HuH-7 (cell line): ENCODE measurements around the gene P2RX3.
"Not testable (repeated sequence)": the region's sequence is repeated elsewhere in the genome, so short reads cannot be mapped to it uniquely, and the experiment has no call there.

Experiments
- DNase-seq: peaks from one replicate; pipeline ENCODE4 v3.0.0; 2011; ENCODE audit warnings: low spot score

P2RX3 gene

DNA sequence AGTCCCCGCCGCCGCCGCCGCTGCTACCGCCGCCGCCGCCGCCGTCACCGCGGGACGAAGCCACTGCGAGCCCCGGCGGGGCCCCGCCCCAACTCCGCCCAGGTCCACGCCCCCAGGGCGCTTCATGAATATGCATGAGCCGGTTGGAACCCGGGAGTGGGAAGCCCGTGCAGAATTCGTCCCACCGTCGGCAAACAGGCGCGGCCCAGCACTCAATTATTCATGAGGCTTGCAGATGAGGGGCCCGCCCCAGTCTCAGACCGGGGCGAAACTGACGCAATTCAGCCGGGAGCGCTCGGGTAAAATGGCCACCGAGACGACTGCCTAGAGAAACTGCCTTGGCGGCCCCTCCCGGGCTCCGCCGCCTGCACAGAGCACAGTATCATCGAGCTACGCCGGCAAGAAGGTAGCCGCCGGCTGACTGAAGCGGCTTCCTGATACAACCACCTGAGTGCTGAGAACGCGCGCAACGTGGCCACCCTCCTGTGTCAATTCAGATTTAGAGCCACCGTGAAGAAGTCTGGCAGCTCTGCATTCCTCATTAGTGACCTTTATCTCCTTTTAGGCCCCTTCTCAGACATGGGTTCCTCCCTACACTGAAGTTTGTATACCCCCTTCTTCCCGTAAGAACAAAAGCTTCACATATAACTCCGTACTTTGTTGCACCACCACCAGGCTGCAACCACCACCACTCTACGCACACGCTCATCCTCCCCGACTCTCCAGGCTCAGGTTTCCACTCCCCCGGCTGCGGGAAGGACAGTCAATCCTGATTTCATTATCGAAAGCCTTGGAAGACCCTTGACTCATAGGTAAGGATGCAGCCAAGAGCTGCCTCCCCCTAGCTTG is 13.0 kb upstream of the P2RX3 start, which contains the start of gene TNKS1BP1:
TNKS1BP1 (minus strand) TSS at position 67 of the 849 bp plus-strand sequence. CDS start 3,067 bp downstream, outside the sequence.
- DNase-seq, result peak; percentile 97

DNA sequence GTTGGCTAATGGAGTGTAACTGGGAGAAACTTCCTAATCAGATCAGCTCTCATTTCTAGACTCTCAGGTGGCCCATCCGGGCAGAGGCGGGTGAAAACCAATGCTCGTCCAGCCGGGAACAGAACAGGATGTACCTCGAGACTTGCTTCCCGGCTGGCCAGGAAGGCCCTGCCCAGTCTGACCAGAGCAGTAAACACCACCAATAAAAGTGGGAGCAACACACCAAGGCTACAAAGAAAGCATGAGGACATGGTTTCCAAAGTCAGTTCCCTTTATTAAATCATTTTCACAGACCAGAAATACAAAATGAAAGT is 12.5 kb upstream of the P2RX3 start:
- peak; percentile 45 for DNase-seq

GRCh38 chr11:57327721-57328120 is 10.4 kb upstream of the P2RX3 start:
- no peak for DNase-seq

DNA sequence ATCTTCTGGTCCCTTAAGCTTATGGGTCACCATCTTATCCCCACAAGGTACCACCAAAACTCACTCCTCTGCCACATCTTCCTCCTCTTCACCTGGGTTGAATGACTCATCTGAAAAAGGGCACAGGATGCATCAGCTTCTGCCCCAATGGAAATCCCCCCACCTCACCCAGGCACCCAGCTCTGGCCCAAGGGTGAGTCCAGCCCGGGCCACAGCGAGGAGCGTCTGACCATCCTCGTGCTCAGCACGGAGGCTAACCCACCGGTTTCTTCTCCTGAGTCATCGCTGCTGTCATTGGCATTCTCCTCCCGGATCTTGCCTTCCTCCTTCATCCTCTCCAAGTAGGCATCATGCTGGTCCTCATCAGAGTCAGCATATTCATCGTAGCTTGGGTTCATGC is 8.1 kb upstream of the P2RX3 start:
- DNase-seq, result no peak

DNA sequence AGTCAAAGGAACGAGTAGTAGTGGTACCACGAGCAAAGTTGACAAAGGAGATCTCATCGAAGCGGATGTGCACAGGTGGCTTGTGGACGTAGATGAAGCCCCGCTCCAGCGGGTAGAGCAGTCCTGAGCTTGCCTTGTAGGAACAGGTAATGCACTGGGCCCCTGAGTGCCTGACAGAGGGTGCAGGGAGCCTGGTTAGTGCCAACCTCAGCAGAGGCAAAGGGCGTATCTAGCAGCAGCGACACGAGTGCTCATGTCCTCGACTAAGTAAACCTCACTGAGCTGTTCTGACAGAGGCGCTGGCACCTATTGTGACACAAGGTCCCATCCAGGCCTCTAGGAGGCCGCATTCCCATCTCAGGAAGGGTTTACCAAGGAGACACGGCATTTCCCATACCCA is 6.4 kb upstream of the P2RX3 start:
- no peak for DNase-seq

GRCh38 chr11:57332694-57333440 is 5.3 kb upstream of the P2RX3 start:
- no peak for DNase-seq

- no peak for DNase-seq
These were observed 3.2 kb upstream of the P2RX3 start for GRCh38 chr11:57335023-57335342.

DNA sequence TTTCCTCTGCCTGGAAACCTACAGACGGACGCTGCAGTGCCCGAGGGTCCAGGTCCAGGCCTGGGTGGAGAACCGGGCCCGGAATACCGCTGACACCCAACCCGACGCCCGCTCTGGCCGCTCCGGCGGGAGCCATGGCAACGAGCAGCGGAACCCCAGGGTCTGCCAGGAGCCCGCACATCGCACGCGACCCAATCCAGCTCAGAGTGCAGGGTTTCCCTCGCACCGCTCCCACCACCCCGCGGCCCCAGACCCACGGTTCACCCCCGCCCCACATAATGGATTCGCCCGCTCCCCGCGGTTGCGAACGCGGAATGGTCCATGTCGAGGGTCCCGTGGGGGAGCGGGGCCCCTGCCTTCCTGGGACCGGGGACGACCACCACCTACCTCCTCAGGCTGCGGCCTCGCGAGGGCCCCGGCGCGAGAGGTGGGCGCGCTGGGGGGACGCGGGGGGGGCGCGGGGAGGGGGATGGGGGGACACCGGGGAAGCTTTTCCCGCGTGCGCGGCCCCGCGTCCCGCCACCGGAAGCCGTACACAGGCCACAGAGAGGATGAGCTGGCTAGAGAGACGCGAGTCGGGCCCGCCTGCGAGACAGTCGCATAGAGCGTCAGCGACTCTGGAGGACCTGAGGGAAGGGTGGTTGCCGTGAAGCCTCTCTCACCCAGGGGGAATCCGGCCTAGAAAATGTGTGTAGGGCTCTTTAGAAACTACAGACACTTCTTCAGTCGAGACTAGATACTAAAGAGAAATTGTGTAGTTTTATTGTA is 2.6 kb upstream of the P2RX3 start, which contains the start of gene SSRP1:
SSRP1 (minus strand) TSS at position 550 of the 768 bp plus-strand sequence. CDS start 771 bp downstream, outside the sequence.
- peak; percentile 80 for DNase-seq

DNA sequence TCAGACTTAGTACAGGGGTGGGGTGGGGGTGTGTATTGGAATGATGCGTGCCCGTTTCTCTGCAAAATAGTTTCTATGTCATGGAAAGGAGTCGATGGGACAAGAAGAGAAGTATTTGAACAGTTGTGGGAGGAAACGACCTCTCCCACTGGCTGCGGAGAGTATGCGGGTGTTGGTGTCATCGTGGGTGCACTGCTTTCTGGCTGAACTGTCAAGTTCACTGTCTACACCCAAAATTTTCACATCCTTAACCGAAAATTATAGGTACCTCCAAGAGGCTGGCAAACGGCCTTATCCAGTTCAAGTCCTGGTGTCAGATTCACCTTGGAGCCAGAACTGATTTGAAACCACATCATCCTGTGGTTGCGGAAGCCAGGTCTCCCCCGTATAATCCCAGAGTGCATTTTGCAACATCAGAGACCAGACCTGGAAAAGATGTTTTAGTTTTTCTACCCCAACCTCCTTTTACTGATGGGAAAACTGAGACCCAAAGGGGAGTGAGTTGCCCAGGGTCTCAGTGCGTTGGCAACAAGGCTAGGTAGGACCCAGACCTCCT is 2.0 kb upstream of the P2RX3 start:
- no peak for DNase-seq

DNA sequence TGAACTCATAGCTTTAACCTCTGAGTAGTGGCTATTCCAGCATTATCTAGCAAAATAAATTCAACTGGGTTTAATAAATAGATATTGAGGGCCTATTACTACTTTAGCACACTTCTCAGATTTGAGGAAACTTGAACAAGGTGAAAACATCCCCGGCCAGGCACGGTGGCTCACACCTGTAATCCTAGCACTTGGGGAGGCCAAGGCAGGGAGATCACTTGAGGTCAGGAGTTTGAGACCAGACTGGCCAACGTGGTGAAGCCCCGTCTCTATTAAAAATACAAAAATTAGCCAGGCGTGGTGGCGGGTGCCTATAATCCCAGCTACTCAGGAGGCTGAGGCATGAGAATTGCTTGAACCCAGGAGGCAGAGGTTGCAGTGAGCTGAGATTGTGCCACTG is 1.3 kb upstream of the P2RX3 start:
- DNase-seq, result not testable (repeated sequence)

DNA sequence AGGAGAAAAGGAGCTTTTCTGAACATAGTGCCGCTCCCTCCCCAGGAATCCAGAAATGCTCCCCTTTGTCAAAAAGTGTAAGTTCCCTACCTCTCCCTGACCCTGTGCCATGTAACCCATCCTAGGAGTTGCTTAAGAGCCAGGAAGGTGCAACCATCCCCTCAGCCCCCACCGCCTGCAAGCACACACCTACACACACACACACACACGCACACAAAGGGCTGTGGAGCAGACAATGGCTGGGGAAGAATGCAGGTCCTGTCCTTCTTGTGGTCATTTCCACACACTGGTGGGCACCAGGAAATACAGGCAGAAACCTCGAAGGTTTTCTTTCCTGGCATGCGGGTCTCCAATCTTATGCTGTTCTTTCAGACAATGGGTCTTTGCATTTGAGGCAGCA is 1.2 kb downstream of the P2RX3 start:
- DNase-seq, result no peak

- DNase-seq, result peak; percentile 69
These were observed 2.0 kb downstream of the P2RX3 start for GRCh38 chr11:57340039-57340615.

DNA sequence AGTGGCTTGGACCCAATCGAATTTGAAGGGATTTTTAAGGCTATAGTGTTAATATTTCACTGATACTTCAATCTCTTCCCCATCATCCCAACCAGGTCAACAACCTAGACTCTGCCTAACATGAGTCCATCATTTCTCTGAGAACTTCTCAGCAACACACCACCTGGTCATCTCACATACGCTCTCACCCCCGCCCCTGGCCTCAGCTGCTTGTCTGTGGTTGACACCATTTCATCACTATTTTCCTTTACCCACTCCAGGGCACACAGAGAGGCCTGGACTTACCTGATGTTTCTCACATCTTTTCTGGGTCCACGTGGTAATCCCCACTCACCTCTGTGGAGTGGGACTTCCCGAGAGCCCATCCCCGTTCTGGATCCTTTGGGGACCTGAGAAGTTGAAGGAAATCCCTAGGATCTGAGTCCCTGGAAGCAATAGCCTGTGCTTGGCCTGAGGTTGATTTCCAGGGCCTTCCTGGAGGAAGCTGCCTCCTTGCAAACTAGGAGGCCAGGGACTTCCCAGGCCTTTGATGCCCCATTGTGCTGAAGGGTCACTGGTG is 3.2 kb downstream of the P2RX3 start:
- DNase-seq, result no peak

GRCh38 chr11:57342702-57343101 is 4.5 kb downstream of the P2RX3 start:
- no peak for DNase-seq

GRCh38 chr11:57343825-57344224 is 5.7 kb downstream of the P2RX3 start:
- no peak for DNase-seq

- DNase-seq, result no peak
These were observed 6.7 kb downstream of the P2RX3 start for GRCh38 chr11:57344826-57345225.

- peak; percentile 66 for DNase-seq
These were observed 7.5 kb downstream of the P2RX3 start for GRCh38 chr11:57345555-57346211.

- DNase-seq, result no peak
These were observed 9.2 kb downstream of the P2RX3 start for GRCh38 chr11:57347336-57347735.

- DNase-seq, result no peak
These were observed 9.9 kb downstream of the P2RX3 start for GRCh38 chr11:57348052-57348451.

DNA sequence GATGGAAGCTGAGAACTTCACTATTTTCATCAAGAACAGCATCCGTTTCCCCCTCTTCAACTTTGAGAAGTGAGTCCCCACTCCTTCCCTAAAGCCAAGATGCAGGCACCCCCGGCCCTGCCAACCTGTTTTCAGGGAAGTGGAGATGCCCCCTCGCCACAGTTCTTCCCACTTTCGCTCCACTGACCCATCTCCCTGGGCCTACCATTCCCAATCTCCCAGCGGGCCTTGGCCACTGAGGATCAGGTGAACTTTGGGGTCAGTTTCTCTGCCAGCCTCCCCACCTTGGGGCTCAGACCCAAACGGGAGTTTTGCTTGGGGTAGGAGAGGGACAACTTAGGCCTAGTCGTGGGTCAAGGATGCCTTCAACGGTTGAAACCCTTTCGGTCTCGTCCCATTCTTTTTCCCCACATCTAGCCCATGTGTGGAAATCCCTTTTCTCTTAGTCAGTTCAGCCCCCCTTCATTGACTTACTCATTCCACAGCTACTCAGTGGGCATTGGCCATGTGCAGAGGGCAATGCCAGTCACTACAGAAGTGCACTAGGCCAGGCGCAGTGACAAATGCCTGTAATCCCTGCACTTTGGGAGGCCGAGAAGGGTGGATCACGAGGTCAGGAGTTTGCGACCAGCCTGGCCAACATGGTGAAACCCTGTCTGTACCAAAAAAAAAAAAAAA is 10.6 kb downstream of the P2RX3 start:
- no peak for DNase-seq
